MM.1S (cell line): ENCODE data around the gene DOK6.

ENCODE experiments used
- CTCF ChIP-seq: fragments of 300-600 bp; sonication (generic); IDR thresholded peaks from 2 replicates; pipeline ENCODE4 v1.5.1; 2016; ENCODE audit warnings: antibody characterized with exemption, low read length, mixed read lengths
- EZH2 ChIP-seq: fragments of 300-600 bp; sonication (generic); optimal IDR thresholded peaks from 2 replicates; pipeline ENCODE3; 2017; ENCODE audit warnings: low read depth, mild to moderate bottlenecking, antibody characterized with exemption, low read length, mixed read lengths
- EZH2phosphoT487 ChIP-seq: fragments of 300-600 bp; sonication (generic); IDR thresholded peaks from 2 replicates; pipeline ENCODE4 v1.6.1; 2018; ENCODE audit warnings: antibody characterized with exemption, low read length

GRCh38 chr18:69617408-69617807, 216.7 kb downstream of the DOK6 start:
- no peak for TF ChIP-seq CTCF
- no peak for TF ChIP-seq EZH2phosphoT487
- TF ChIP-seq EZH2, result no peak
